ENCODE data around the gene ACTMAP.

Gene ACTMAP, protein sequence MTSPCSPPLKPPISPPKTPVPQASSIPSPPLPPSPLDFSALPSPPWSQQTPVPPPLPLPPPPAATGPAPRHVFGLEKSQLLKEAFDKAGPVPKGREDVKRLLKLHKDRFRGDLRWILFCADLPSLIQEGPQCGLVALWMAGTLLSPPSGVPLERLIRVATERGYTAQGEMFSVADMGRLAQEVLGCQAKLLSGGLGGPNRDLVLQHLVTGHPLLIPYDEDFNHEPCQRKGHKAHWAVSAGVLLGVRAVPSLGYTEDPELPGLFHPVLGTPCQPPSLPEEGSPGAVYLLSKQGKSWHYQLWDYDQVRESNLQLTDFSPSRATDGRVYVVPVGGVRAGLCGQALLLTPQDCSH

GRCh38 chr19:40750058-40750873 is at the start of gene ACTMAP:
ACTMAP (minus strand) TSS chr19:40750477; CDS start chr19:40749803, 674 bp downstream.
- TF ChIP-seq, protein P1, sequence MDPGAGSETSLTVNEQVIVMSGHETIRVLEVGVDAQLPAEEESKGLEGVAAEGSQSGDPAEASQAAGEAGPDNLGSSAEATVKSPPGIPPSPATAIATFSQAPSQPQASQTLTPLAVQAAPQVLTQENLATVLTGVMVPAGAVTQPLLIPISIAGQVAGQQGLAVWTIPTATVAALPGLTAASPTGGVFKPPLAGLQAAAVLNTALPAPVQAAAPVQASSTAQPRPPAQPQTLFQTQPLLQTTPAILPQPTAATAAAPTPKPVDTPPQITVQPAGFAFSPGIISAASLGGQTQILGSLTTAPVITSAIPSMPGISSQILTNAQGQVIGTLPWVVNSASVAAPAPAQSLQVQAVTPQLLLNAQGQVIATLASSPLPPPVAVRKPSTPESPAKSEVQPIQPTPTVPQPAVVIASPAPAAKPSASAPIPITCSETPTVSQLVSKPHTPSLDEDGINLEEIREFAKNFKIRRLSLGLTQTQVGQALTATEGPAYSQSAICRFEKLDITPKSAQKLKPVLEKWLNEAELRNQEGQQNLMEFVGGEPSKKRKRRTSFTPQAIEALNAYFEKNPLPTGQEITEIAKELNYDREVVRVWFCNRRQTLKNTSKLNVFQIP (CRISPR knock-in tag; IDR thresholded peaks at IDR 0.05; ENCODE audit: borderline replicate concordance, low read depth) = no peak
- TF ChIP-seq, protein P2, sequence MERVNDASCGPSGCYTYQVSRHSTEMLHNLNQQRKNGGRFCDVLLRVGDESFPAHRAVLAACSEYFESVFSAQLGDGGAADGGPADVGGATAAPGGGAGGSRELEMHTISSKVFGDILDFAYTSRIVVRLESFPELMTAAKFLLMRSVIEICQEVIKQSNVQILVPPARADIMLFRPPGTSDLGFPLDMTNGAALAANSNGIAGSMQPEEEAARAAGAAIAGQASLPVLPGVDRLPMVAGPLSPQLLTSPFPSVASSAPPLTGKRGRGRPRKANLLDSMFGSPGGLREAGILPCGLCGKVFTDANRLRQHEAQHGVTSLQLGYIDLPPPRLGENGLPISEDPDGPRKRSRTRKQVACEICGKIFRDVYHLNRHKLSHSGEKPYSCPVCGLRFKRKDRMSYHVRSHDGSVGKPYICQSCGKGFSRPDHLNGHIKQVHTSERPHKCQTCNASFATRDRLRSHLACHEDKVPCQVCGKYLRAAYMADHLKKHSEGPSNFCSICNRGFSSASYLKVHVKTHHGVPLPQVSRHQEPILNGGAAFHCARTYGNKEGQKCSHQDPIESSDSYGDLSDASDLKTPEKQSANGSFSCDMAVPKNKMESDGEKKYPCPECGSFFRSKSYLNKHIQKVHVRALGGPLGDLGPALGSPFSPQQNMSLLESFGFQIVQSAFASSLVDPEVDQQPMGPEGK (CRISPR knock-in tag; IDR thresholded peaks at IDR 0.05; ENCODE audit: borderline replicate concordance) = peak; percentile 10; the same call in 1 of the 2 replicates
- TF ChIP-seq ARNTL (CRISPR knock-in tag; IDR thresholded peaks at IDR 0.05; ENCODE audit: borderline replicate concordance, low read depth) (peak; percentile 50; the same call in 1 of the 2 replicates), ZC3H10 (CRISPR knock-in tag; IDR thresholded peaks at IDR 0.05) (no peak), SNAI2 (CRISPR knock-in tag; IDR thresholded peaks at IDR 0.05) (0 out of 2 replicates have a peak, but pooled peaks have one; percentile 14), ISL1 (CRISPR knock-in tag; IDR thresholded peaks at IDR 0.05) (no peak), RARB (CRISPR knock-in tag; IDR thresholded peaks at IDR 0.05) (no peak), ZFP3 (CRISPR knock-in tag; IDR thresholded peaks at IDR 0.05) (peak; percentile 19; the same call in 1 of the 2 replicates)
- ATAC-seq = peak; percentile 94

GRCh38 chr19:40799558-40800338 is 49.5 kb upstream of the ACTMAP start:
- ATAC-seq = no peak
- TF ChIP-seq GLIS3 (CRISPR knock-in tag; IDR thresholded peaks at IDR 0.05) (no peak), ZC3H10 (CRISPR knock-in tag; IDR thresholded peaks at IDR 0.05) (no peak), ARNTL (CRISPR knock-in tag; IDR thresholded peaks at IDR 0.05; ENCODE audit: borderline replicate concordance, low read depth) (no peak), ZFP3 (CRISPR knock-in tag; IDR thresholded peaks at IDR 0.05) (no peak), BACH2 (CRISPR knock-in tag; IDR thresholded peaks at IDR 0.05; ENCODE audit: borderline replicate concordance) (no peak), ZFP30 (CRISPR knock-in tag; IDR thresholded peaks at IDR 0.05) (no peak)
- TF ChIP-seq, protein P1 (CRISPR knock-in tag; IDR thresholded peaks at IDR 0.05; ENCODE audit: borderline replicate concordance, low read depth) = no peak

- ATAC-seq = peak; percentile 92
- TF ChIP-seq ISL1 (CRISPR knock-in tag; IDR thresholded peaks at IDR 0.05) (no peak), TOX (CRISPR knock-in tag; IDR thresholded peaks at IDR 0.05; ENCODE audit: borderline replicate concordance) (no peak), TCF4 (CRISPR knock-in tag; IDR thresholded peaks at IDR 0.05; ENCODE audit: borderline replicate concordance) (no peak), TSHZ2 (CRISPR knock-in tag; IDR thresholded peaks at IDR 0.05) (no peak), CSDC2 (CRISPR knock-in tag; IDR thresholded peaks at IDR 0.05) (no peak), ESRRG (CRISPR knock-in tag; IDR thresholded peaks at IDR 0.05) (no peak), ZFP3 (CRISPR knock-in tag; IDR thresholded peaks at IDR 0.05) (no peak), PPARA (CRISPR knock-in tag; IDR thresholded peaks at IDR 0.05; ENCODE audit: borderline replicate concordance) (no peak)
- TF ChIP-seq, protein P1 (CRISPR knock-in tag; IDR thresholded peaks at IDR 0.05; ENCODE audit: borderline replicate concordance, low read depth) = no peak
- TF ChIP-seq, protein P2 (CRISPR knock-in tag; IDR thresholded peaks at IDR 0.05; ENCODE audit: borderline replicate concordance) = no peak; the same call in 1 of the 2 replicates
- TF ChIP-seq, protein P3, sequence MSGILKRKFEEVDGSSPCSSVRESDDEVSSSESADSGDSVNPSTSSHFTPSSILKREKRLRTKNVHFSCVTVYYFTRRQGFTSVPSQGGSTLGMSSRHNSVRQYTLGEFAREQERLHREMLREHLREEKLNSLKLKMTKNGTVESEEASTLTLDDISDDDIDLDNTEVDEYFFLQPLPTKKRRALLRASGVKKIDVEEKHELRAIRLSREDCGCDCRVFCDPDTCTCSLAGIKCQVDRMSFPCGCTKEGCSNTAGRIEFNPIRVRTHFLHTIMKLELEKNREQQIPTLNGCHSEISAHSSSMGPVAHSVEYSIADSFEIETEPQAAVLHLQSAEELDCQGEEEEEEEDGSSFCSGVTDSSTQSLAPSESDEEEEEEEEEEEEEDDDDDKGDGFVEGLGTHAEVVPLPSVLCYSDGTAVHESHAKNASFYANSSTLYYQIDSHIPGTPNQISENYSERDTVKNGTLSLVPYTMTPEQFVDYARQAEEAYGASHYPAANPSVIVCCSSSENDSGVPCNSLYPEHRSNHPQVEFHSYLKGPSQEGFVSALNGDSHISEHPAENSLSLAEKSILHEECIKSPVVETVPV (CRISPR knock-in tag; IDR thresholded peaks at IDR 0.05) = no peak
Observed at GRCh38 chr19:40798683-40799557, 48.6 kb upstream of the ACTMAP start, which contains the start of gene EGLN2. EGLN2 (plus strand) TSS chr19:40799191; CDS start chr19:40800573, 1,382 bp downstream.

Data from SK-N-SH treated with all-trans-retinoic acid at 6 μM for 48 hours (cell line).